NK-92 (cell line): ENCODE measurements around the gene GNG12.

ENCODE experiments used
- DNase-seq: peaks from one replicate; lab custom pipeline; 2025; ENCODE audit not compliant: unreplicated experiment; lab: John Stamatoyannopoulos, UW

GNG12 gene

DNA sequence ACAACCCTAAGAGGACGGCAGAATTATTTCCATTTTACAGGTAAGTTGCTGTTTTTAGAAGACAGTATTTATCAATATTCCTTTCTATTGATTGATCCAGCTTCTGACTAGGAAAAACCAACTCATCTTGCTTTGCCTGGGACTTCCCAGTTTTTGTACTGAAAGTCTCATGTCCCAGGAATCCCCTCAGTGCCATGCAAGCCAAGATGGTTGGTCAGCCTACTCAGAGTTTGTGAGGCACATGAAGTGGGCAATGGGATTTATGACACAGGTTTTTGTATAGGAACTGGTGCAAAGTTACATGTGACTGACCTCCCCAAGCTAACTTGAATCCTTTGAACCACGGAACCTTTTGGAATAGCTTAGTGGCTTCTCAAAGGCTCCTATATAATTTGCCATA is 45.5 kb downstream of the GNG12 start:
- no peak for DNase-seq

DNA sequence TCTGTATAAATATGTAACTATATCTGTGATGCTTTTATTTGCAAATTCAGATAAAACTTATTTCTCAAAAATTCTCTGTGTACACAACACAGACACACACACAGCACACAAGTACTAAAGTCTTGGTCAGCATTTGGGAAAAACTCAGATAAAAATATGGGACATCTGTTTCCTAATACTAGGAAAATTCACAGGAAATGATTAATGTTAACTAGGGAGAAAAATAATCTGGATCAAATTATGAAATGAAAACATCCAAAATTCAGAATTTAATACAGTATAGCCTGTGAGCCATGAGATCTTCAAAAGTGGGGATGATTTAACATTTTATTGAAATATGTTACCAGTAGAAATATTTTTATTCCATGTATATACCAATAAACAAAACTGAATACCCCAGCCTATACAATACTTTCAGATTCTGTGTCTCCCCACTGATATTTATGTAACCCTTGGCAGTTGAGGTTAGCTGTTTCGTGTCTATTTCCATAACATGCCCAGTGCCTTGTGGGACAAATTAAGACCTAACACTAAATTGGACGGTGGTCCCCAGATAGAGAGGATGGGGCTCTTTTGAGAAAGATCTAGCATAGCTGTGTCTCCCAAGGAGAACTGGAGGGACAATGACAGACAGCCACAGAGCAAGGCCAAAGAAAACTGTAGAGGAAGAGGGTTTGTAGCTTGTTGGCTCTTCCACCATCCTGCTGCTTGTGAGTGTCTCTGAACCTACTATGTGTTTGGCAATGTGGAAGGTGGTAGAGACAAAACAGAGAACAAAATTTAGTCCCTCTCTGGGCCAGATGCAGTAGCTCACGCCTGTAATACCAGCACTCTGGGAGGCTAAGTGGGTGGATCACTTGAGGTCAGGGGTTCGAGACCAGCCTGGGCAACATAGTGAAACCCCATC is 47.2 kb downstream of the GNG12 start:
- no peak for DNase-seq

DNA sequence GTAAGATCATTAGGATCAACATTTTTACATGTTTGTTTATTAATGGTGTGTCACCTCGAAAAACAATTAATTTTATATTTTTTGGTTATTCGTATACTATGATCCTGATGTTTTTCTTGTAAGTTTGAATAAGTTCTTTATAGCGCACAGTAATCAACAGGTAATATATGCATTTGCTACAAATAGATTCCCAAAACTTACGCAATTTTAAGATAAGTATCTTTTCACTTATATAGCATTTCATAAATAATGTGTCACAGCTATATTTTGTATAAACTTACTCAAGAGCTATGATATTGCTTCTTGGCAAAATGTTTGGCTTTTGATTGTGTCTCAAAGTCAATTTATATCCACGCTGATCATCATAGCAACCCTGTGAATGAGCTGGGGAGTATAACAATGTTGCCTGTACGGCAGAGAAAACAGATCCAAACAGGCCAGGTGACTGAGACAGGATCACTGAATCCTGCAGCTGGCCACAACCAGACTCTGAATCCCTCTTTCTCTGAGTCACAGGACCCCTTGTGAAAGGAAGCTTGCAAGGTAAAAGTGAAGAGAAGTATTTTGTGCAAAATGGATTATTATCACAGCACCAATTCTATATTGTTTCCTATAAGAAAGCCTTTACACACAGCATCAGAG is 48.6 kb downstream of the GNG12 start:
- no peak for DNase-seq

DNA sequence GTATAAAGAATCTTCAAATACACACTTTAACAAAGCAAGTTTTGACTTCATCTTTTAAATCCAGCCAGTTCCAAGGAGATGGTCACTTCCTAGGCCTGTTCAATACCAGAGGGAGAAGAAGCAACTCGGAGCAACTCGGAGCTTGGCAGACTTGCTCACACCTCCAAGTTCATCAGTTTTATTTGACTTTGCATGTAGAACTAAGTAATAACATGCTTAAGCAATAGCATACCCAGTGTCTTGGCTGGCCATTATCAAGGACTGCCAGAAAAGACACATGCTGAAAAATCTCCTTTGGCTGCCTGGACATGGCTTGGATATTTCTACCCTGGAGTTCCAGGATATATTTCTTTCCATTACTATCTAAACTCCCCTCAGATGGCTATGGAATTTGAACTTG is 52.6 kb downstream of the GNG12 start:
- DNase-seq = no peak

DNA sequence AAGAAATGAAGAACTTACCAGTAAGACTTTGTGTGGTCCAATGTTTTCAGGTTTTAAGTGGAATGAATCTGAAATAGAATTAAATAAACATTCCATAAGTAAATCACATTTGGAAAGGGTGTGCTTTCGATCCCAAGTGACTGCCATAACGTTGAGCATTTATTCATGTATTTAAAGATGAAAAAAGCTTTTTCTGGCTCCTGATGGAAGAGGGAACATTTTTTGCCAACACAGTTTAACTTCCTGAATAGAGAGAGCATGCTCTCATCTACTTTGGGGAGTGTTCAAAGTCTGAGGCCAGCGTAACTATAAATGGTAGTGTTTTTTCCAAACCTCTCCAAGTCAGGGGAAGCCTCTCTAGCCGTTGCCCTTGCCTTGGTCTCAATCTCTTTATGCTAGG is 55.8 kb downstream of the GNG12 start:
- DNase-seq = no peak

DNA sequence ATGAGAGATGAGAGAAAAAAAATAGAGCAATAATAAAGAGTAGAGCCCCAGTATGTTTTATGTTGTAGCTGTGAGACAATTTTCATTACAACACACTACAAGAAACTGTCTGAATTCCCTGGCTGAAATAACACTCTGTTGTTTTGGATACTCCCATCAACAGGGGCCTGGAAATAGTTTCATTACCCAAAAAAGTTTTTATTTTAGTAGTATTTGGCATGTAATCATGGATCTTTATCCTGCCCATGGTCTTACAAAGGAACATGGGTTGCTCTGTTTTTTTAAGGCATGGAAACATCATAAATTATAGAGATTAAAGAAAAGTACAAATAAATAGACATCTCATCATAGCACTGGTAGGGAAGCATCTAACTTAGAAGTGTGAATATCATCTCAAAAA is 56.3 kb downstream of the GNG12 start:
- DNase-seq = no peak

DNA sequence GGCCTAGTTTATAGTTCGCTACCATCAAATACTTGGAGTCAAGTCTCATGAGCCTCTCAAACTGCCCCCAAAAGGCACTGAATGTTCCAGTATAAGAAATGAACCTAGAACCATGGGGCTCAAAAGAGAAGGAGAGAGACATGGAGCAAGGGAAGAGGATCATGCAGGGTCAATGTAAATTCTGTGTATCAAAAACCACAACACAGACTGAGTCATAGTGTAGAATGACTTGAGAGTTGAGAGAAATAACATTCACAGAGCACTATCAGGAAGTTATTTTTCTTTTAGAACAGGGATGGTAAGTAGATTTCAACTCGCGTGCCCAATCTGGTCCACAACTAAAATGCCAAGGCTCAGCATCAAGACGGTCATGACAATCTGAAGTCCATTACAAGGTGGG is 59.8 kb downstream of the GNG12 start:
- DNase-seq = no peak

DNA sequence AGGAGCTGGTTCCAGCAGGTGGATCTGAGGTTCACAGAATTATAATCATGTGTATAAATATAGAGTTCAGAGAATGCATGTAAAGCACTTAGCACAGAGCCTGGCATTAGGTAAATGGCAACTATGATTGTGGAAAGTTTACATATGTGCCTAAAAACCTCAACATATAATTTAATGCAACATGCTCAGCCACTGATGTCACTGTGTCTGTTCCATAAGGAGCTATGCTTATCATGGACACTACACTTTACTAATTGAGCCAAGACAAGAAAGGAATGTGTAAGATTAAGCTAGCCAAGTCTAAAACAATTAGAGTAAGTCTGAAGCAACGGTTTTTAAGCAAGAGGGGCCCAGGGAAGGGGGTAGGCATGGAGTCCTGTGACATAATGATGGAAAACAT is 61.5 kb downstream of the GNG12 start:
- DNase-seq = no peak

DNA sequence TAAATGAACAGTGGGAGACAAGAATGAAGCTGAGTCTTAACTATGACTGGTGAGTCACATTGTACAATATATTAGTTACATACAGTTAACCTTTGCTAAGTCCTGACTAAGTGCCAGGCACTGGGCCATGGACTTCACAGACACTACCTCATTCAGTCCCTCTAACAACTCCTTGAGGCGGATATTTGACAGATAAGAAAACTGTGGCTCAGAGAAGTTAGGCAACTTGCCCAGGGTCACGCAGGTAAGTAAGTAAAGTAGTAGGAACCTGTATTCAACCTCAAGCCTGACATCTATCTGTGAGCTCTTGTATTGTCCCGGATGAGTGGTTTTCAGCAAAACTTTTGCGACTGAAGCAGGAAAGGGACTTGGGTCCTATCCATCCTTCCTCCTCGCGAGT is 62.1 kb downstream of the GNG12 start:
- no peak for DNase-seq

DNA sequence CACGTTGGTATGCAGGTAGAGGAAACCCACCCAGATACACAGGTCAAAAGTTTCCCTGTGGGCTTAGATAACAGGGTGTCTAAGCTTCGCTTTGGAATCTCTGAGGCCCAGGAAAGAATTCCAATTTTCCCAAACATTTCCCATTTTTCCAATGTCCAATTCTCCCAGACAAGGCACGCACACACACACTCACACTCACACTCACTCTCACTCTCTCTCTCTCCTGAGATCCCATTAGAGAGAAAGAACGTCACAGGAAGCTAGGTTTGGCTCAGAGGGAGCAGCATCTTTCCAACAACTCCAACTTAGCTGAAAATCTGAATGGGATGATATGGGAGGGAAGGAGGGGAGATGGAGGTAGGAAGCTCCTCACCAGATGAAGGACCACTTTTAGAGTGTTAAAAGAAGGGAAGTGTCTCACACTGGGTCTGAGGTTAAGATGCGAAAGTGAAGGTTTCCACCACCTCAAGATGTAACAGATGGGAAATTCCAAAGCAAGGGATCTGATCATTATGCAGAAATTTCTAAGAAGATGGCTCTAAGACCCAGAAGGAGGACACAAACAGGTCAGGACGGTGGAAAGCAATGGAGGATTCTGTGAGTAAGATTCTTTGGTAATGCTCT is 63.5 kb downstream of the GNG12 start:
- no peak for DNase-seq

DNA sequence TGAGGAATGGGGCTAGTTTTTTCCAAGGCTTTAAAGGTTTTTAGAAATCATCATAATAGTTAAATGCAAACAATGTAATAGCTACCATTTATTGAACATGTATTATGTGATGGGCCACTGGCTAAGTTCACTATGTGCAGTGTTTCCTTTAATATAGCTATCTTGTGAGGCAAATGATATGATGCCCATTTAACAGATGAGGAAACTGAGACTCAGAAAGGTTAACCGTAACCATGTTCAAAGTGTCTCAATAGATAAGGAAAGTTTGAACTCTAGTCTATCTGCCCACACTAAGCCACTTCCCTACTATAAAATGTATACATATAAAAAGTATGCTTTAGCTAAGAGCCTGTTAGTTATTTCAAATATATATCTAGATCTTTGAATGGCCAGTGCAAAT is 64.8 kb downstream of the GNG12 start:
- no peak for DNase-seq

DNA sequence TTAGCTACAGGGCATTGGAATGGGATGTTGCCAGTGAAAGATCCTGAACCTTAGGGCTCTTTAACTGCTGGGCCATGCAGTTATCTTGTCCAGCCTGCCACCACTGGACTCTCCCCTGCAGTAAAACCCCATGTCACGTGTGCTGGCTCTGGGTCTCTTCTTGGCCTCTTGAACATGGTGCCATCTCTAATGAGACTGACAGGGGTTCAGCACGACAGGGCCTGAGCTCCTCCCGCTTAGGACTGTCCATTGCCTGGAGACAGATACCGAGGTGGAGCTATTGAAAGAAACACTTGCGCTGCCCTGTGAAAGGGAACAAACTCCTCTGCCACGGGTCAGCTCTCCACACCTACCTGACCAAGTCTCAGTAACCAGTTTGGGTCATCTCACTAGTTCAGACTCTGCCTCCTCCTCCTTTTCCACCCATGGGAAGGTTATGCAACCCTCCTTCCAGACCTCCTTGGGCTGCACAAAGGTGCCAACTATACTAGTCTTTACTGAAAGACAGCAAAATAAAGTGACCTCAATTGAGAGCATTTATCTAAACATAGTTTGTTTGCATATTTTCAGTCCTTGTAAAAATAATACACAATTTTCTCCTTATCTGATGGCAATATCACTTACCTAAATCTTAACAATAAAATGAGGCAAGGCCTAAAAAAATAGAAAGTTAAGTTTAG is 66.0 kb downstream of the GNG12 start:
- no peak for DNase-seq

DNA sequence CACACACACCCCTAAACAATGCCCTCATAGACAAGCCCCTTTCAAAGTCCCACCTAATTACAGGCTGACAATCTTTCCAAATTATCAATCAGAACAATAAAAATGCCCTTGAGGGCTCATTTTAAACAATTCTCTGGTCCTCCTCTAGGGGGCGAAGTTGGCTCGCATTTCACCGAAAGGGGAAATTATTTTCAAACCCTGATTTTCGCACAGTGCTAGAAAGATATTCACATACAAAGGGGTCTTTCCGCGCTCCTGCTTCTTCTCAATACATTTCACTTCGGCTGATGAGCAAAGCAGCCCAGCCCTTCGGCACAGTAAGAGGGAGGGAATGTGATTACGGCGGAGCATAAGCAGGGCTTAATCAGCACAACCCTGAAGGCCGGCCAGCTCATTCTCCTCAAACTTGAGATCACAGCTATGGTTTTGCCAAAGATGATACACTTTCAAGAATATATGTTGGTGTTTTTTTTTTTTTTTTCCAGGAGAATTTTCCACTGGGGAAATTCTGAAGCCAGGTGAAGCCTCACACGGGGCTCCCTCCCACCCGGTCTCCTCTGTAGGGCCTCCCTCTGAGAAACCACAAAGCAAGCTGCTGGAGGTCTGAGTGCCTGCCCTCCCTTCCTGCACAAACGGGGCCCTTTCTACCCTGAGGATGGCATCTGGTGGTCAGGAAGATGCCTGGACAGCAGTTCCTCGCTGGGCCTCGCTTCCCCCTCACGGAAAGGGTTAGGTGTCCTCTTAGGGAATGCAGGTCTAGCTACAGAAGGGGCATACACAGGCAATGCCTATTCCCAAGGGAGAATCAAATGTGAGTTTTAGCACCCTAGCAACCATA is 66.9 kb downstream of the GNG12 start:
- no peak for DNase-seq

DNA sequence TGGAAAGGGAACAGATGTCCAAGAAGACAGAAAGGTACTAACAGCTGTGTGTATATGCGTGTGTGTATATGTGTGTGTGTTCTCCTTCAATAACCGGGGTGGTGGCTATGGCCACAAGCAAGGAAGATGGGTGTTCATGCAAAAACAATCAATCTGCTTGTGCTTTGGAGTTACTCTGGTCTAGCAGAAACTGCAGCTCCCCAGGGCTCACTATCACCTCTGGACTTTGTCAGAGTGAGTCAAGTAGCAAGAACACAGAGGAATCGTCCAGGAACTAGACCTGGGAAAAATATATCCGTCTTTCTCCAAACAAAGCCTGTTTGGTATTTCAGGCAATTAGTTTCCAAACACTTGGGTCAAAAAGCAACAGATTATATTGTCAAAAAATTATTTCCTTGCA is 68.6 kb downstream of the GNG12 start:
- no peak for DNase-seq

DNA sequence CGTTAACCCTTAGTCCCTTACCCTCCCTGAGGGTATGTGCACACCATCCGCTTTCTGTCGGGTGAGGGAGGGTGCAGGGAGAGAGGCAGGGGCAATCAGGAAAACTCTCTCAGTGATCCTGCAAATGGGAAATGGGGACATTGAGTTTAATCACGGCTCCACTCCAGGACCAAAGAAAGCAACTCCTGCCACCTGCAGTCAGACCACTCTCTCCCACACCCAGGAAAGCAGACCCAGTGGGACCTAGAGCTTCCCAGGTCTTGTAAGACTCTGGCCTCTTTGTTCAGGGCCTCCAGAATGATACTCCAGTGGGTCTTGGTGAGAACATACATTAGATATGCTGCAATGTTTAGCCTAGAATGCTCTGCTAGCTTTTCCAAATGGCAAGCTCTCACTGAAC is 71.5 kb downstream of the GNG12 start:
- DNase-seq = no peak

DNA sequence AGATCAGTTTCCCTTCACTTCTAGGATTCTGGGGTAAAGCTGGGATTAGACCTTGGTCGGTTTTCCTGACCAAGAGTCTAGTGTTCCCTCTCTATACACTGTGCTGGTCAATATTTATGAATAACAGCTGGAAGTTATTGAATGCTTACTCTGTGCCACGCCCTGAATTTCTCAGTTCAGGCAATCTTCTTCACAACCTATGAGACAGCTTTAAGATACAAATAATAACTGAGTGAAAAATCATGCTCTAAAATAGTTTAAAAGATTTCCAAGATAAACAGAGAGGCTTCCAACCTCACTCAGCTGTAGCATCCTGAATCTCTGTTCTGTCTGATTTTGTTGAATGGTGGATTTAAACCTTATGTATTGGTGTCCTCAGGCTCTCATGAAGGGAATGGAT is 72.2 kb downstream of the GNG12 start:
- no peak for DNase-seq

DNA sequence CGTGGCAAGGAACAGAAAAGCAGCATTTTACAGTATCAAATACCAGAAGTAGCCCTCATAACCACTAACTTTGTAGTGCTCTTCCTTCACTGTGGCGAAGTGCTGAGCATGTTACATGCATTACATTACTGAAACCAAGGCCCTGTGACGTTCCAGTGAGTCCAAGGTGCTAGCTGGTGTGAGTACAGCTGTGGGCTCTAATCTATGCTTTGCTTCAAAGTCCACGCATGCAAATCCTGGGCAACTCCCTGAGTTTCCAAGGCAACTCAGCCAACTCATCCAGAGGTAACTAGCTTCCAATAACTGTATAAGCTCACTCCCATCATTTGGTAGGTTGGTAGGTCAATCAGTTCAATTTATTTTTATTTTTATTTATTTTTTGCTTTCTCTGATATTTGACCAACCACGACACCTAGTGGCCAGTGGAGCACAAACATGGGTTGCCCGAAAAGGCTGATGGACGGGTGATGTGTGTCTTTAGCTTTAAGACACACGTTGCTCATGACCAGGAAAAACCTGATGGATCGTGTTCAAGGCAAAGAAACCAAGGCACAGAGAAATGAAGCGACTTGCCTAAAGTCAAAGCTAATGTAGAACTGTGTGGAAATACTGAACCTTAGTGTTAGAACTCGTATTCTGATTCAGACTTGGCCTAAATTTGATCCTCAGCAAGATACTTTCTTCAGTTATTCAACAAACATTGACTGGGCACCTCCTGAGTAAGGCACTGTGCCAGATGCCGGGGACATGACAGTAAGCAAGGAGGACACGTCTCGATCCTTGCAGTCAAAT is 73.0 kb downstream of the GNG12 start:
- no peak for DNase-seq

DNA sequence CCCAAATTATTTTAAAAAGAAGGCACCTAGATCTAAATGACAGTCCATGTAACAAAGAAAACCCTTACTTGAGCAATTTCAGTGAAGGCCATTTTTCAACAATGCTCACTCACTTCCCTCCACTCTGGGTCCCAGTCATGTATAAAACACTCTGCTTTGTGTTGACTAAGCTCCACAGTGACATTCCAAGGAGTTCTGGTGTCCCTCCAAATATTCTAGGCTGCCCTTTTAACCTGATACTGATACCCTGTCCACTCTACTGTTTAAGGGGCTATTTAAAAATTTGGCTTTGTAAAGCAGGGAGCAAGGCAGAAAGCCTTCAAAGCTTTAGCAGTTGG is 73.6 kb downstream of the GNG12 start:
- DNase-seq = no peak

DNA sequence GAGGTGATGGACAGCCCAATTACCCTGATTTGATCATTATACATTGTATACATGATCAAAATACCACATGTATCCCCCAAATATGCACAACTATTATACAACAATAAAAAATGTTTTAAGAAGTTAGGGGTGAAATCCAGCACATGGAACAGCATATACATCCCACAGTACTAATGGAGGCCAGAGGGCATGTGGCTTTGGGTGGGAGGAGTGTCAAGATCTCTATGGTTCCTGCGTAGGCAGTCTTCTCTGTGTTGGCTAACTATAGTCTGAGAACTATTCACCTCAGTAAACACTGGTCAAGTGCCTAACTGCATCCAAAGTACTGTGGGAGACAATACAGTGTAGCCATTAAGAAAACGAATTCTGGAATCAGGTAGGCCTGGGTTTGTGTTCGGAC is 74.2 kb downstream of the GNG12 start:
- no peak for DNase-seq

DNA sequence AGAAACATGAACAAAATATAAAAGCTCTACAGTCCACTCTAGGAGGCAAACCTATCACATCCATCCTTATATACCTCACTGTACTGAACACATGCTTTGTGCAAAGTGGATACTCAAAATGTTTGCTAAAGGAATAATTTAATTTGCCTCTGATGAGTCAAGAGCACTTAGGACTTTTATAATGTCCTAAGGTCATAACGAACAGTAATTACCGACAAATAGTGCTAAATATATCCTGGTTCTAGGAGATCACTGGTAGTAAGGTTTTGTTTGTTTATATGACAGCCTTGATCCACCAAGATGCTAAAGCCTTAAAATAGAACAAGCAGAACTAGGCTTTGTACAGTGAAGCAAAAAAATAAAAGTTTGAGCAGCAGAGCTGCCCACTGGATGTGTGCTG is 77.6 kb downstream of the GNG12 start:
- DNase-seq = no peak
